Progenitor cell of endocrine pancreas (in vitro differentiated cells): ENCODE measurements around the gene SSBP2. TPM values are rescaled to one million over a fixed set of nuclear protein-coding genes. Genes with fewer than 3 reads are reported as not detected.
A peak's percentile ranks its signal among the peaks of the same experiment; 100 is the strongest.

Source experiments
- DNase-seq: peaks from one replicate; pipeline ENCODE4 v3.0.0; 2021; ENCODE audit warnings: low spot score; ENCODE audit not compliant: unreplicated experiment
- H3K27ac Mint-ChIP-seq: 2 replicates; pipeline ENCODE4 v1.8.0; 2021; ENCODE audit warnings: mild to moderate bottlenecking, moderate library complexity, mixed read lengths
- H3K27me3 Mint-ChIP-seq: 2 replicates; pipeline ENCODE4 v1.8.0; 2021; ENCODE audit warnings: mixed read lengths
- H3K36me3 Mint-ChIP-seq: 2 replicates; pipeline ENCODE4 v1.8.0; 2022; ENCODE audit warnings: mixed read lengths; ENCODE audit not compliant: insufficient read depth
- H3K4me1 Mint-ChIP-seq: 2 replicates; pipeline ENCODE4 v1.8.0; 2021; ENCODE audit warnings: low read depth, mixed read lengths
- H3K4me3 Mint-ChIP-seq: 2 replicates; pipeline ENCODE4 v1.8.0; 2021; ENCODE audit warnings: low read depth, mild to moderate bottlenecking, moderate library complexity, mixed read lengths
- H3K9me3 Mint-ChIP-seq: 2 replicates; pipeline ENCODE4 v1.8.0; 2021; ENCODE audit warnings: low read depth, mixed read lengths
- CTCF ChIP-seq: fragments of 200-600 bp; sonication (generic); IDR thresholded peaks from one replicate; pipeline ENCODE4 v1.5.0; 2021; ENCODE audit warnings: antibody characterized with exemption, mild to moderate bottlenecking; ENCODE audit not compliant: unreplicated experiment
- total RNA-seq: library from RNA; stranded (reverse); gene quantifications from 2 replicates; pipeline ENCODE4 v1.2.1, GENCODE V29; 2021

The SSBP2 gene
- total RNA-seq, 1 donor from 2014 or later, result 66.6 TPM

DNA sequence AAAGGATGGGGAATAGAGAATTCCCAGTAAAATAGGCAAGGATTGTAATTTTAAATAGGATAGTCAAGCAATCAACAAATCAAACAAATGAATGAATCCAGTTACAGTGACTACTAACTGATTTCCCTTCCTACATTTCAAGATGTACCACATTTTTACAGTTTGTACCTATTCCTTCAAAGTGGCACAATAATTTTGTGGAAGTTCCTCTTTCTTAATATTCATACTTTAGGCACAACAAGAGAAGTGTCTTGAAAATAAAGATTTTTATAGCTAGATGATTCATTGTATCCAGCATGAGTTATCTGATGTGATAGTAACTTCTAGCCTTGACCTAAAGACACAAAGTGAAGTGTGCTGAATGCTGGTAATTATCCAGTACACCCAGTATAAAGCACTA is 234.8 kb downstream of the SSBP2 start:
- TF ChIP-seq CTCF, result no peak
- no peak overlapping the region for H3K27ac Mint-ChIP-seq
- no peaks in the 10 kb centered on the region for H3K4me1 Mint-ChIP-seq

DNA sequence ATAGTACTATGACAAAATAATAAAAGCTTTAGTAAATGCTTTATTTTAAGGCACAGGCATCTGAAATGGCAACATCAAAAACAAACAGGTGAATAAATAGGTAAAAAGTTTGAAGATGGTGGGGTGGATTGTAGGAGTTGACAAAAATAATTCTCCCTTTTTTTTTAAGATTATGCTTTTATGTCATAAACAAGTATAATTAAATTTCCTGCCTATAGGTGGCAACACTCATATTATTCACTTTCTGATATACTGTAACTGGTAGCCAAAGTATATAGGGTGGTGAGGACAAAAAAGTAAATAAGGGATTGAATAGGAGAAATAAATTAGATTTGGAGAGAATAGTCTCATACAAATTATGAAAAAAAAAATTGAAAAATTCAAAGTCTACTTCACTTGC is 236.9 kb downstream of the SSBP2 start:
- Mint-ChIP-seq H3K27me3 (no peaks in the 10 kb centered on the region), H3K9me3 (no peaks in the 10 kb centered on the region), H3K4me1 (no peaks in the 10 kb centered on the region), H3K36me3 (peaks cover 2% of the 10 kb centered on the region), H3K4me3 (no peak overlapping the region), H3K27ac (no peak overlapping the region)
- no peak for TF ChIP-seq CTCF
- DNase-seq, result no peak

More for the DNA sequence above, 234.8 kb downstream of the SSBP2 start:
- Mint-ChIP-seq H3K4me3 (no peak overlapping the region), H3K27me3 (no peaks in the 10 kb centered on the region), H3K36me3 (peaks cover 2% of the 10 kb centered on the region), H3K9me3 (no peaks in the 10 kb centered on the region)
- DNase-seq, result no peak

DNA sequence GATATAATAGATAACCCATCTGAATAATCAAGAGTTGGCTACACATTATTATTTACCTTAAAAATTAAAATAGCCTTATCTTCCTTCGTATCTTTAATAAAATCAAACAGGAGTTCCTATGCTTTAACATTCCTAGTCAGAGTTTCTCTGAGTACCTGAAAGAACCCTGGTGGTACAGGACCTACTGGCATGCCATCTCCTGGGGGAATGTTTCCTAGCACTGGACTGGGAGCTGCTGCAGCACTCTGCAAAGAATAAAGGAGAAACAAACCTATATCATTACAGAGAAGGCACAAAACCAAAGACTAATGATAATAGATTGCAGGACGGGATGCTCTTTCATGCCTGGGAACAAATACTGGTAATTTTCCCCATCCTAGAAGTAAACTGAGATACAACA is 237.4 kb downstream of the SSBP2 start:
- no peak for DNase-seq
- H3K36me3 Mint-ChIP-seq, result peaks cover 2% of the 10 kb centered on the region
- TF ChIP-seq CTCF, result no peak
- H3K4me3 Mint-ChIP-seq, result no peak overlapping the region
- H3K4me1 Mint-ChIP-seq, result no peaks in the 10 kb centered on the region
- H3K27ac Mint-ChIP-seq, result no peak overlapping the region
- no peaks in the 10 kb centered on the region for H3K27me3 Mint-ChIP-seq
- no peaks in the 10 kb centered on the region for H3K9me3 Mint-ChIP-seq

DNA sequence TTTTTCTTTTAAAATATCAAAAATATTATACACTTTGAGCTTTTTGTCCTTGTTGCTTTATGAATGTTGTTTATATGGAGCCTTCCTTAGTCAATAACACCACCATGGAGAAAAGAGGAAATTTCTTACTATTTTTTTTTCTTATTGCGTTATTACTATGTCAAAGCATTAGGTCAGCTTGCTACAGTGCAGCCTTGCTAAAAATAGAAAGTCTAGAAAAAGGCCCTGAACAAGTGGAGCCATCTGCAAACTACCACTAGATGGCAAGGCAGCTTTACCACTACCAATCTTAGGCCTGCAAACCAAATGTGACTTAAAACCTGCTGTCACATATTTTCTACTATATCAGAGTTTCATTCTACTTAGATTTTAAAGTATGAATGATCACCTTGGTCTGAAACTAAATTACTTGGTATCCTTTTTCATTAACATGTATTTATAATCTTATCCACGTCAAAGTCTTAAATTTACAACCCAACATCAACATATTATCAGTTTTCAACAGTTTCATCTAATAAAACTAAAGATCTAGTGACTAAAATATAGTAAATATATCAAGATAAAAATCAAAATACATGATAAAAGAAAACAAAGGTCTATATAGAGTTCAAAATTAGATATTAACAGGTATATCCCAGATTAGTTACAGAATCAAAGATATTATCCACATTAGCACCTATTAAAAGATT is 243.9 kb downstream of the SSBP2 start:
- Mint-ChIP-seq H3K27me3 (no peaks in the 10 kb centered on the region), H3K9me3 (peaks cover 7% of the 10 kb centered on the region), H3K27ac (no peak overlapping the region), H3K4me1 (peaks cover 2% of the 10 kb centered on the region), H3K36me3 (peaks cover 12% of the 10 kb centered on the region), H3K4me3 (no peak overlapping the region)
- TF ChIP-seq CTCF, result peak; percentile 86
- DNase-seq, result no peak

DNA sequence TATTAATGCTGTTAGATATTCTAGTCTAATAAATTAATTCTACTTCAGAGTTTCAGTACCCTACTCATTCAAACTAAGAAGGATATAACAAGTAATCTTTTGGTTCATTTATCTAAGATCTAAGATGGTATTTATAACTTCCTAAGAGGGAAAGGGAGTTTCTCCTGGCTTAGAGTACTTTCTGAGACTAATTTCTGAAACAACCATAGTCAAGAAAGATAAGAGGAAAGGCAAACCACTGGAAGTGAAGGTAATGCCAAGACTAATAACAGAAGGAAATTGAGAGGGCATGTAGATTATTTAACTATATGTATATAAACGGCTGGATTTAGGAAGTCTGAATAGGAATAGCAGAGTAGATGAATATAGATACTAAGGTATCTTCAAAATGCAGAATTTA is 244.5 kb downstream of the SSBP2 start:
- Mint-ChIP-seq H3K4me3 (no peak overlapping the region), H3K4me1 (peaks cover 2% of the 10 kb centered on the region), H3K27ac (no peak overlapping the region), H3K36me3 (peaks cover 15% of the 10 kb centered on the region), H3K9me3 (peaks cover 10% of the 10 kb centered on the region), H3K27me3 (no peaks in the 10 kb centered on the region)
- TF ChIP-seq CTCF, result no peak
- no peak for DNase-seq
